Keratinocyte (primary cell): ENCODE measurements around the gene SPTLC2. TPM values are rescaled to one million over a fixed set of nuclear protein-coding genes. Genes with fewer than 3 reads are reported as not detected.

Source experiments
- DNase-seq: peaks from one replicate; pipeline ENCODE4 v3.0.0-alpha.2; 2011; ENCODE audit warnings: low read depth, missing footprints, low spot score
- FAIRE-seq: peaks from 2 replicates; lab custom pipeline; 2011; peaks lifted over from hg19 to GRCh38; lab: Jason Lieb, UNC
- H2AFZ ChIP-seq: 2 replicates; pipeline ENCODE4 v1.6.0; 2012; ENCODE audit warnings: low read length, control low read depth, inconsistent platforms; ENCODE audit not compliant: control insufficient read depth
- H3K27ac ChIP-seq: 2 replicates; pipeline ENCODE4 v1.5.1; 2011; ENCODE audit warnings: low read length; ENCODE audit not compliant: control insufficient read depth, insufficient read depth
- H3K27me3 ChIP-seq: 3 replicates; pipeline ENCODE4 v1.6.0; 2011; ENCODE audit warnings: low read length; ENCODE audit not compliant: control insufficient read depth, insufficient read depth; ENCODE audit errors: extremely low read depth
- H3K36me3 ChIP-seq, 2 experiments: 2 replicates in 1 of 2; 3 replicates in 1 of 2; pipeline ENCODE4 v1.5.1; 2011; ENCODE audit warnings: low read length in 2 of 2, mild to moderate bottlenecking in 1 of 2; ENCODE audit not compliant: control insufficient read depth in 2 of 2, insufficient read depth in 2 of 2; ENCODE audit errors: extremely low read depth in 1 of 2
- H3K4me1 ChIP-seq: 3 replicates; pipeline ENCODE4 v1.5.1; 2011; ENCODE audit warnings: low read length; ENCODE audit not compliant: control insufficient read depth, insufficient read depth; ENCODE audit errors: extremely low read depth
- H3K4me2 ChIP-seq: 3 replicates; pipeline ENCODE4 v1.6.0; 2011; ENCODE audit warnings: low read depth, low read length; ENCODE audit not compliant: control insufficient read depth, insufficient read depth; ENCODE audit errors: extremely low read depth
- H3K4me3 ChIP-seq, 3 experiments: fragments of 200-600 bp in 1 of 3; sonication (generic) in 1 of 3; 2 replicates in 2 of 3; 3 replicates in 1 of 3; pipeline ENCODE4 v1.5.1; 2011 to 2016; ENCODE audit warnings: low read length in 3 of 3, mild to moderate bottlenecking in 3 of 3, control low read depth in 2 of 3, inconsistent platforms in 1 of 3, low read depth in 1 of 3, mixed read lengths in 1 of 3, mixed run types in 1 of 3, moderate library complexity in 1 of 3; ENCODE audit not compliant: control insufficient read depth in 2 of 3, insufficient read depth in 2 of 3; ENCODE audit errors: extremely low read depth in 1 of 3
- H3K79me2 ChIP-seq: 2 replicates; pipeline ENCODE4 v1.6.0; 2012; ENCODE audit warnings: low read length; ENCODE audit not compliant: control insufficient read depth, insufficient read depth
- H3K9ac ChIP-seq: 3 replicates; pipeline ENCODE4 v1.6.0; 2011; ENCODE audit warnings: low read length; ENCODE audit not compliant: control insufficient read depth, insufficient read depth; ENCODE audit errors: extremely low read depth
- H3K9me1 ChIP-seq: 3 replicates; pipeline ENCODE4 v1.6.0; 2011; ENCODE audit warnings: low read length; ENCODE audit not compliant: control insufficient read depth, insufficient read depth; ENCODE audit errors: extremely low read depth
- H3K9me3 ChIP-seq: 2 replicates; pipeline ENCODE4 v1.5.1; 2012; ENCODE audit warnings: low read depth, low read length; ENCODE audit not compliant: control insufficient read depth
- H4K20me1 ChIP-seq: 3 replicates; pipeline ENCODE4 v1.6.0; 2011; ENCODE audit warnings: low read length; ENCODE audit not compliant: control insufficient read depth, insufficient read depth; ENCODE audit errors: extremely low read depth
- CTCF ChIP-seq, 3 experiments: IDR thresholded peaks in 1 of 3; conservative IDR thresholded peaks in 1 of 3; optimal IDR thresholded peaks in 1 of 3; 2 replicates in 2 of 3; 3 replicates in 1 of 3; pipeline versions ENCODE3 to v1.5.1; 2011; ENCODE audit warnings: low read length in 3 of 3, mild to moderate bottlenecking in 3 of 3, moderate library complexity in 2 of 3, control low read depth in 1 of 3, inconsistent platforms in 1 of 3; ENCODE audit not compliant: insufficient read depth in 2 of 3; ENCODE audit errors: extremely low read depth in 1 of 3
- EZH2 ChIP-seq: IDR thresholded peaks from one replicate; pipeline ENCODE4 v1.6.1; 2012; ENCODE audit warnings: inconsistent platforms, mild to moderate bottlenecking, low read length, moderate library complexity
- dilution Hi-C: fragments of 300-500 bp; cut with MboI; formaldehyde crosslinking; loops from one replicate; pipeline ENCODE4 v1.7.0; 2020; ENCODE audit warnings: low sequenced_read_pairs; ENCODE audit not compliant: extremely low pct_ligation_motif_present
- polyA plus RNA-seq, 5 experiments: library from polyadenylated mRNA; depleted of rRNA in 3 of 5; stranded (reverse) in 3 of 5; stranded (forward) in 1 of 5; unstranded in 1 of 5; fragments of >200 nt; gene quantifications; 1 replicate in 1 of 5; 2 replicates in 3 of 5; 3 replicates in 1 of 5; pipeline versions ENCODE4 v1.2.1 to v1.2.3, GENCODE V29; 2011 to 2012; ENCODE audit warnings: missing spikeins in 2 of 5, low read depth in 1 of 5, low replicate concordance in 1 of 5

The SPTLC2 gene
- polyA plus RNA-seq, 1 donor (not counting 4 experiments of a cell fraction or from before 2014, with no cell fraction given) = 46.8 TPM

DNA sequence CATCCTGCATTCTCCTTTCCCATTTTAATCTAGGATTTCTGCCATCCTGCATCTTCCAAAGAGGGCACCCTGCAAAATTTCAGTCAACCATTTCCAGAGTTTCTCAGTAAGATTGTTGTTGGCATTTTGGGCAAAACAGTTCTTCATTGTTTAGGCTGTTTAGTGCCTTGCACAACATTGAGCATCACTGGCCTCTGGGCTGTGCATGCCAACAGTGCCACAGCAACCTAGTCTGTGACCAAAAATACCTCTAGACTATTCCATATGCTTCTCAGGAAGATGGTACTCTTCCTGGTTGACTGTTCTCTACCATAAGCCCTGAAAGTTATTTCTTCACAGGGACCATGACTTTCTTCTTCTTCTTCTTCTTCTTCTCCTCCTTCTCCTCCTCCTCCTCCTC, 85.4 kb downstream of the SPTLC2 start:
- dilution Hi-C loops = no loop called here
- no peak for FAIRE-seq
- H4K20me1 ChIP-seq = no peaks in the 10 kb centered on the region
- TF ChIP-seq EZH2 = no peak
- no peak for TF ChIP-seq CTCF (optimal IDR thresholded peaks at IDR 0.05 in 1 of 3, IDR thresholded peaks at IDR 0.05 in 1 of 3, conservative IDR thresholded peaks at IDR 0.05 in 1 of 3; ENCODE audit: extremely low read depth in 1 of 3, insufficient read depth in 2 of 3, low read length in 3 of 3)
- H2AFZ ChIP-seq = no peak overlapping the region
- no peaks in the 10 kb centered on the region for H3K9me3 ChIP-seq
- H3K27ac ChIP-seq = no peak overlapping the region
- no peaks in the 10 kb centered on the region for H3K9me1 ChIP-seq
- H3K4me3 ChIP-seq = no peak overlapping the region
- H3K27me3 ChIP-seq = no peaks in the 10 kb centered on the region
- H3K9ac ChIP-seq = no peak overlapping the region
- peaks cover 3 to 4% of the 10 kb centered on the region in 2 experiments for H3K36me3 ChIP-seq
- no peaks in the 10 kb centered on the region for H3K79me2 ChIP-seq
- no peak for DNase-seq
- H3K4me1 ChIP-seq = no peaks in the 10 kb centered on the region
- H3K4me2 ChIP-seq = no peak overlapping the region

GRCh38 chr14:77529963-77530362, 86.5 kb downstream of the SPTLC2 start:
- H3K4me2 ChIP-seq = no peak overlapping the region
- no peaks in the 10 kb centered on the region for H3K9me3 ChIP-seq
- dilution Hi-C loops = no loop called here
- no peaks in the 10 kb centered on the region for H3K9me1 ChIP-seq
- peaks cover 1% of the 10 kb centered on the region for H3K79me2 ChIP-seq
- no peaks in the 10 kb centered on the region for H4K20me1 ChIP-seq
- no peak for DNase-seq
- no peaks in the 10 kb centered on the region for H3K27me3 ChIP-seq
- no peak overlapping the region for H3K27ac ChIP-seq
- H3K36me3 ChIP-seq = peaks cover 0 to 2% of the 10 kb centered on the region in 2 experiments
- H3K9ac ChIP-seq = no peak overlapping the region
- TF ChIP-seq CTCF (optimal IDR thresholded peaks at IDR 0.05 in 1 of 3, IDR thresholded peaks at IDR 0.05 in 1 of 3, conservative IDR thresholded peaks at IDR 0.05 in 1 of 3; ENCODE audit: extremely low read depth in 1 of 3, insufficient read depth in 2 of 3, low read length in 3 of 3) (no peak), EZH2 (no peak)
- no peak for FAIRE-seq
- no peak overlapping the region for H3K4me3 ChIP-seq
- H2AFZ ChIP-seq = no peak overlapping the region
- H3K4me1 ChIP-seq = no peaks in the 10 kb centered on the region
